WTC11 (cell line): ENCODE measurements around the gene TBC1D22B. TPM values are rescaled to one million over a fixed set of nuclear protein-coding genes. Genes with fewer than 3 reads are reported as not detected.
A peak's percentile ranks its signal among the peaks of the same experiment; 100 is the strongest.

Experiments used
- ATAC-seq: fragments of 200-7000 bp; cut with Tn5 transposase; 2 replicates; pipeline ENCODE4 v1.10.0; 2021; ENCODE audit warnings: mild to moderate bottlenecking, moderate library complexity
- CTCF ChIA-PET: fragments of 300-600 bp; sonication (Branson Sonifier 250); formaldehyde crosslinking; loops from one replicate; lab custom pipeline; 2021; ENCODE audit warnings: antibody characterized with exemption; lab: Charles Lee
- POLR2A ChIA-PET: fragments of 350-600 bp; sonication (Branson Sonifier 250); formaldehyde crosslinking; loops from one replicate; lab custom pipeline; 2021; ENCODE audit warnings: antibody characterized with exemption; lab: Charles Lee
- DNase-seq: peaks from one replicate; pipeline ENCODE4 v3.0.0; 2021; ENCODE audit warnings: low spot score
- H3K27ac Mint-ChIP-seq: 2 replicates; pipeline ENCODE4 v1.8.0; 2021; ENCODE audit warnings: mixed read lengths
- H3K27me3 Mint-ChIP-seq: 2 replicates; pipeline ENCODE4 v1.8.0; 2021; ENCODE audit warnings: low read depth, mild to moderate bottlenecking, moderate library complexity, mixed read lengths
- H3K36me3 Mint-ChIP-seq: 2 replicates; pipeline ENCODE4 v1.8.0; 2021; ENCODE audit warnings: mixed read lengths
- H3K4me1 Mint-ChIP-seq: 2 replicates; pipeline ENCODE4 v1.8.0; 2022; ENCODE audit warnings: mixed read lengths
- H3K4me3 Mint-ChIP-seq: 2 replicates; pipeline ENCODE4 v1.8.0; 2021; ENCODE audit warnings: mild to moderate bottlenecking, moderate library complexity, mixed read lengths
- H3K9me3 Mint-ChIP-seq: 2 replicates; pipeline ENCODE4 v1.8.0; 2021; ENCODE audit warnings: mixed read lengths
- ATF1 ChIP-seq: sonication (generic); formaldehyde crosslinking; IDR thresholded peaks from 2 replicates; pipeline ENCODE4 v1.8.1; 2023; ENCODE audit warnings: mild to moderate bottlenecking, moderate library complexity, missing genetic modification reagents
- CBFB ChIP-seq: sonication (generic); formaldehyde crosslinking; IDR thresholded peaks from 2 replicates; pipeline ENCODE4 v1.8.1; 2022; ENCODE audit warnings: mild to moderate bottlenecking, low read depth, missing genetic modification reagents
- EMX1 ChIP-seq: fragments of 250-450 bp; sonication (Bioruptor Pico); IDR thresholded peaks from 2 replicates; pipeline ENCODE4 v1.8.0; 2021; ENCODE audit warnings: mild to moderate bottlenecking
- HMGA2 ChIP-seq: fragments of 250-450 bp; sonication (Bioruptor Pico); IDR thresholded peaks from 2 replicates; pipeline ENCODE4 v1.4.0; 2021; ENCODE audit warnings: mild to moderate bottlenecking, moderate library complexity
- JAZF1 ChIP-seq: fragments of 250-450 bp; sonication (Bioruptor Pico); IDR thresholded peaks from 2 replicates; pipeline ENCODE4 v1.9.0; 2021; ENCODE audit warnings: moderate library complexity, mild to moderate bottlenecking, inconsistent platforms
- MYBL2 ChIP-seq: sonication (generic); formaldehyde crosslinking; IDR thresholded peaks from 2 replicates; pipeline ENCODE4 v1.8.1; 2023; ENCODE audit warnings: mild to moderate bottlenecking, moderate library complexity, missing genetic modification reagents
- OVOL2 ChIP-seq: fragments of 250-450 bp; sonication (Bioruptor Pico); IDR thresholded peaks from 2 replicates; pipeline ENCODE4 v1.9.0; 2021; ENCODE audit warnings: mild to moderate bottlenecking, borderline replicate concordance
- TEAD1 ChIP-seq: sonication (generic); formaldehyde crosslinking; IDR thresholded peaks from 2 replicates; pipeline ENCODE4 v1.8.0; 2022; ENCODE audit warnings: mild to moderate bottlenecking, missing genetic modification reagents
- ZBTB21 ChIP-seq: sonication (generic); formaldehyde crosslinking; IDR thresholded peaks from 2 replicates; pipeline ENCODE4 v1.8.1; 2023; ENCODE audit warnings: mild to moderate bottlenecking, missing genetic modification reagents, borderline replicate concordance
- ZNF121 ChIP-seq: sonication (generic); formaldehyde crosslinking; IDR thresholded peaks from 2 replicates; pipeline ENCODE4 v1.8.0; 2023; ENCODE audit warnings: missing genetic modification reagents
- ZNF232 ChIP-seq: sonication (generic); formaldehyde crosslinking; IDR thresholded peaks from 2 replicates; pipeline ENCODE4 v1.8.0; 2022; ENCODE audit warnings: mild to moderate bottlenecking, missing genetic modification reagents
- ZNF317 ChIP-seq: sonication (generic); formaldehyde crosslinking; IDR thresholded peaks from 2 replicates; pipeline ENCODE4 v1.8.1; 2023; ENCODE audit warnings: low read depth, mild to moderate bottlenecking, moderate library complexity, missing genetic modification reagents, borderline replicate concordance
- total RNA-seq: library from RNA; stranded (reverse); gene quantifications from 3 replicates; pipeline ENCODE4 v1.2.3, GENCODE V29; 2021
- TF ChIP-seq, protein P1 (sequence below): fragments of 250-450 bp; sonication (Bioruptor Pico); IDR thresholded peaks from 2 replicates; pipeline ENCODE4 v1.8.0; 2021; ENCODE audit warnings: mild to moderate bottlenecking
- TF ChIP-seq, protein P2 (sequence below): sonication (generic); formaldehyde crosslinking; IDR thresholded peaks from 2 replicates; pipeline ENCODE4 v1.8.1; 2023; ENCODE audit warnings: mild to moderate bottlenecking, moderate library complexity, missing genetic modification reagents
- TF ChIP-seq, protein P3 (sequence below): sonication (generic); formaldehyde crosslinking; IDR thresholded peaks from 2 replicates; pipeline ENCODE4 v1.8.1; 2023; ENCODE audit warnings: mild to moderate bottlenecking, missing genetic modification reagents
- TF ChIP-seq, protein P4 (sequence below): sonication (generic); formaldehyde crosslinking; IDR thresholded peaks from 2 replicates; pipeline ENCODE4 v1.8.0; 2022; ENCODE audit warnings: mild to moderate bottlenecking, missing genetic modification reagents
- TF ChIP-seq, protein P5 (sequence below): sonication (generic); formaldehyde crosslinking; IDR thresholded peaks from 2 replicates; pipeline ENCODE4 v1.8.0; 2022; ENCODE audit warnings: missing genetic modification reagents
- TF ChIP-seq, protein P6 (sequence below): sonication (generic); formaldehyde crosslinking; IDR thresholded peaks from 2 replicates; pipeline ENCODE4 v1.8.1; 2023; ENCODE audit warnings: mild to moderate bottlenecking, missing genetic modification reagents, borderline replicate concordance

TBC1D22B gene
- total RNA-seq, 1 experiment from 2014 or later, result 16.4 TPM

DNA sequence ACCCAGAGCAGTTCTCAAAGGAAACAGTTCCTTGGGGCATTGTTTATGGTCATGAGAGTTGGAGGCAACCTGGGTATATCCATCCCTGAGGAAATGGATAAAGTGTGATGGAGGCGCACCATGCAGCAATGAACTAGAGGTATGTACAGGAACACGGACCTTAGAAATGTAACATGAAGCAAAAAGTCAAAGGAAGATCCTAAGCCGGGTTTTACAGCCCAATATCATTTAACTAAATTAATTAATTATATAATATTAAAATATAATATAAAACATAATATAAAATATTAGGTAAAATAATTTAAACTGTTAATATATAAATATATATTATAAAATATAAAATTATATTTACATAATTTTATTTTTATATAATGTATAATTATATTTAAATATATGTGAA lies 52.1 kb downstream of the TBC1D22B start:
- H3K27ac Mint-ChIP-seq, result no peak overlapping the region
- DNase-seq (no peak), ATAC-seq (no peak)
- H3K4me3 Mint-ChIP-seq, result no peak overlapping the region
- CTCF ChIA-PET, result interaction anchor here (1.4 kb wide), 1 partner anchor 16 kb away, joined by 4 read pairs; no protein-coding TSS in a partner anchor
- TF ChIP-seq EMX1 (CRISPR knock-in tag) (no peak), HMGA2 (CRISPR knock-in tag) (peak; percentile 94; the same call in 1 of the 2 replicates), CBFB (no peak), ZBTB21 (CRISPR knock-in tag) (no peak), TEAD1 (no peak)
- TF ChIP-seq, protein P1, sequence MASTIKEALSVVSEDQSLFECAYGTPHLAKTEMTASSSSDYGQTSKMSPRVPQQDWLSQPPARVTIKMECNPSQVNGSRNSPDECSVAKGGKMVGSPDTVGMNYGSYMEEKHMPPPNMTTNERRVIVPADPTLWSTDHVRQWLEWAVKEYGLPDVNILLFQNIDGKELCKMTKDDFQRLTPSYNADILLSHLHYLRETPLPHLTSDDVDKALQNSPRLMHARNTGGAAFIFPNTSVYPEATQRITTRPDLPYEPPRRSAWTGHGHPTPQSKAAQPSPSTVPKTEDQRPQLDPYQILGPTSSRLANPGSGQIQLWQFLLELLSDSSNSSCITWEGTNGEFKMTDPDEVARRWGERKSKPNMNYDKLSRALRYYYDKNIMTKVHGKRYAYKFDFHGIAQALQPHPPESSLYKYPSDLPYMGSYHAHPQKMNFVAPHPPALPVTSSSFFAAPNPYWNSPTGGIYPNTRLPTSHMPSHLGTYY (CRISPR knock-in tag), result no peak
- TF ChIP-seq, protein P2, sequence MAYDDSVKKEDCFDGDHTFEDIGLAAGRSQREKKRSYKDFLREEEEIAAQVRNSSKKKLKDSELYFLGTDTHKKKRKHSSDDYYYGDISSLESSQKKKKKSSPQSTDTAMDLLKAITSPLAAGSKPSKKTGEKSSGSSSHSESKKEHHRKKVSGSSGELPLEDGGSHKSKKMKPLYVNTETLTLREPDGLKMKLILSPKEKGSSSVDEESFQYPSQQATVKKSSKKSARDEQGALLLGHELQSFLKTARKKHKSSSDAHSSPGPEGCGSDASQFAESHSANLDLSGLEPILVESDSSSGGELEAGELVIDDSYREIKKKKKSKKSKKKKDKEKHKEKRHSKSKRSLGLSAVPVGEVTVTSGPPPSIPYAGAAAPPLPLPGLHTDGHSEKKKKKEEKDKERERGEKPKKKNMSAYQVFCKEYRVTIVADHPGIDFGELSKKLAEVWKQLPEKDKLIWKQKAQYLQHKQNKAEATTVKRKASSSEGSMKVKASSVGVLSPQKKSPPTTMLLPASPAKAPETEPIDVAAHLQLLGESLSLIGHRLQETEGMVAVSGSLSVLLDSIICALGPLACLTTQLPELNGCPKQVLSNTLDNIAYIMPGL (CRISPR knock-in tag), result no peak
- TF ChIP-seq, protein P3, sequence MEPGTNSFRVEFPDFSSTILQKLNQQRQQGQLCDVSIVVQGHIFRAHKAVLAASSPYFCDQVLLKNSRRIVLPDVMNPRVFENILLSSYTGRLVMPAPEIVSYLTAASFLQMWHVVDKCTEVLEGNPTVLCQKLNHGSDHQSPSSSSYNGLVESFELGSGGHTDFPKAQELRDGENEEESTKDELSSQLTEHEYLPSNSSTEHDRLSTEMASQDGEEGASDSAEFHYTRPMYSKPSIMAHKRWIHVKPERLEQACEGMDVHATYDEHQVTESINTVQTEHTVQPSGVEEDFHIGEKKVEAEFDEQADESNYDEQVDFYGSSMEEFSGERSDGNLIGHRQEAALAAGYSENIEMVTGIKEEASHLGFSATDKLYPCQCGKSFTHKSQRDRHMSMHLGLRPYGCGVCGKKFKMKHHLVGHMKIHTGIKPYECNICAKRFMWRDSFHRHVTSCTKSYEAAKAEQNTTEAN (CRISPR knock-in tag), result no peak
- POLR2A ChIA-PET, result no interaction called here
- no peaks in the 10 kb centered on the region for H3K27me3 Mint-ChIP-seq
- H3K9me3 Mint-ChIP-seq, result no peaks in the 10 kb centered on the region
- no peaks in the 10 kb centered on the region for H3K4me1 Mint-ChIP-seq
- peaks cover 17% of the 10 kb centered on the region for H3K36me3 Mint-ChIP-seq

DNA sequence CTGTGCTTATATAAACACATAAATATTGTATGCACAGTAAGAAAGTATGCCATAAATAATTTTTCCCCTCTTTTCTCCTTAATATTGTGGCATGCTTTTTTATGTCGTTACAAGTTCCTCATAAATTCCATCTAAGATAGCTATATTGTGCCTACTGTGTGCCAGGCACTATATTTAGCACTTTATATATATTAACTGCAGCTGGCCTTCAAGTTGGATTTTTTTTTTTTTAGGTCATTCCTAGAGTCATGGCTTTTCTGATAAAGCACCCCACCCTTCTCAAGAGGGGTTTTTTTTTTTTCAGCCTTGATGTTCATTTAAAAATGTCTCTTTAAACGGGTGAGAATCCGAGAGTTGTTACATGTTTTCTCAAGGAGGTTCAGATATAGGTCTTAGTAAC lies 53.4 kb downstream of the TBC1D22B start:
- TF ChIP-seq ZNF121 (CRISPR knock-in tag) (no peak), ZNF232 (no peak), ZNF317 (no peak), ATF1 (CRISPR knock-in tag) (no peak), JAZF1 (CRISPR knock-in tag) (no peak), OVOL2 (CRISPR knock-in tag) (no peak), MYBL2 (CRISPR knock-in tag) (no peak)
- TF ChIP-seq, protein P4, sequence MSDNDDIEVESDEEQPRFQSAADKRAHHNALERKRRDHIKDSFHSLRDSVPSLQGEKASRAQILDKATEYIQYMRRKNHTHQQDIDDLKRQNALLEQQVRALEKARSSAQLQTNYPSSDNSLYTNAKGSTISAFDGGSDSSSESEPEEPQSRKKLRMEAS (CRISPR knock-in tag), result no peak
- TF ChIP-seq, protein P5, sequence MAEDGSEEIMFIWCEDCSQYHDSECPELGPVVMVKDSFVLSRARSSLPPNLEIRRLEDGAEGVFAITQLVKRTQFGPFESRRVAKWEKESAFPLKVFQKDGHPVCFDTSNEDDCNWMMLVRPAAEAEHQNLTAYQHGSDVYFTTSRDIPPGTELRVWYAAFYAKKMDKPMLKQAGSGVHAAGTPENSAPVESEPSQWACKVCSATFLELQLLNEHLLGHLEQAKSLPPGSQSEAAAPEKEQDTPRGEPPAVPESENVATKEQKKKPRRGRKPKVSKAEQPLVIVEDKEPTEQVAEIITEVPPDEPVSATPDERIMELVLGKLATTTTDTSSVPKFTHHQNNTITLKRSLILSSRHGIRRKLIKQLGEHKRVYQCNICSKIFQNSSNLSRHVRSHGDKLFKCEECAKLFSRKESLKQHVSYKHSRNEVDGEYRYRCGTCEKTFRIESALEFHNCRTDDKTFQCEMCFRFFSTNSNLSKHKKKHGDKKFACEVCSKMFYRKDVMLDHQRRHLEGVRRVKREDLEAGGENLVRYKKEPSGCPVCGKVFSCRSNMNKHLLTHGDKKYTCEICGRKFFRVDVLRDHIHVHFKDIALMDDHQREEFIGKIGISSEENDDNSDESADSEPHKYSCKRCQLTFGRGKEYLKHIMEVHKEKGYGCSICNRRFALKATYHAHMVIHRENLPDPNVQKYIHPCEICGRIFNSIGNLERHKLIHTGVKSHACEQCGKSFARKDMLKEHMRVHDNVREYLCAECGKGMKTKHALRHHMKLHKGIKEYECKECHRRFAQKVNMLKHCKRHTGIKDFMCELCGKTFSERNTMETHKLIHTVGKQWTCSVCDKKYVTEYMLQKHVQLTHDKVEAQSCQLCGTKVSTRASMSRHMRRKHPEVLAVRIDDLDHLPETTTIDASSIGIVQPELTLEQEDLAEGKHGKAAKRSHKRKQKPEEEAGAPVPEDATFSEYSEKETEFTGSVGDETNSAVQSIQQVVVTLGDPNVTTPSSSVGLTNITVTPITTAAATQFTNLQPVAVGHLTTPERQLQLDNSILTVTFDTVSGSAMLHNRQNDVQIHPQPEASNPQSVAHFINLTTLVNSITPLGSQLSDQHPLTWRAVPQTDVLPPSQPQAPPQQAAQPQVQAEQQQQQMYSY, result no peak
- TF ChIP-seq, protein P6, sequence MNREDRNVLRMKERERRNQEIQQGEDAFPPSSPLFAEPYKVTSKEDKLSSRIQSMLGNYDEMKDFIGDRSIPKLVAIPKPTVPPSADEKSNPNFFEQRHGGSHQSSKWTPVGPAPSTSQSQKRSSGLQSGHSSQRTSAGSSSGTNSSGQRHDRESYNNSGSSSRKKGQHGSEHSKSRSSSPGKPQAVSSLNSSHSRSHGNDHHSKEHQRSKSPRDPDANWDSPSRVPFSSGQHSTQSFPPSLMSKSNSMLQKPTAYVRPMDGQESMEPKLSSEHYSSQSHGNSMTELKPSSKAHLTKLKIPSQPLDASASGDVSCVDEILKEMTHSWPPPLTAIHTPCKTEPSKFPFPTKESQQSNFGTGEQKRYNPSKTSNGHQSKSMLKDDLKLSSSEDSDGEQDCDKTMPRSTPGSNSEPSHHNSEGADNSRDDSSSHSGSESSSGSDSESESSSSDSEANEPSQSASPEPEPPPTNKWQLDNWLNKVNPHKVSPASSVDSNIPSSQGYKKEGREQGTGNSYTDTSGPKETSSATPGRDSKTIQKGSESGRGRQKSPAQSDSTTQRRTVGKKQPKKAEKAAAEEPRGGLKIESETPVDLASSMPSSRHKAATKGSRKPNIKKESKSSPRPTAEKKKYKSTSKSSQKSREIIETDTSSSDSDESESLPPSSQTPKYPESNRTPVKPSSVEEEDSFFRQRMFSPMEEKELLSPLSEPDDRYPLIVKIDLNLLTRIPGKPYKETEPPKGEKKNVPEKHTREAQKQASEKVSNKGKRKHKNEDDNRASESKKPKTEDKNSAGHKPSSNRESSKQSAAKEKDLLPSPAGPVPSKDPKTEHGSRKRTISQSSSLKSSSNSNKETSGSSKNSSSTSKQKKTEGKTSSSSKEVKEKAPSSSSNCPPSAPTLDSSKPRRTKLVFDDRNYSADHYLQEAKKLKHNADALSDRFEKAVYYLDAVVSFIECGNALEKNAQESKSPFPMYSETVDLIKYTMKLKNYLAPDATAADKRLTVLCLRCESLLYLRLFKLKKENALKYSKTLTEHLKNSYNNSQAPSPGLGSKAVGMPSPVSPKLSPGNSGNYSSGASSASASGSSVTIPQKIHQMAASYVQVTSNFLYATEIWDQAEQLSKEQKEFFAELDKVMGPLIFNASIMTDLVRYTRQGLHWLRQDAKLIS (CRISPR knock-in tag), result no peak
- TF ChIP-seq, protein P2 (CRISPR knock-in tag), result no peak
- Mint-ChIP-seq H3K4me3 (no peak overlapping the region), H3K27ac (no peak overlapping the region), H3K4me1 (no peaks in the 10 kb centered on the region), H3K27me3 (no peaks in the 10 kb centered on the region), H3K9me3 (no peaks in the 10 kb centered on the region), H3K36me3 (peaks cover 18% of the 10 kb centered on the region)
- POLR2A ChIA-PET, result no interaction called here
- DNase-seq, result no peak
- ATAC-seq, result no peak
- CTCF ChIA-PET, result interaction anchor here (0.6 to 1.2 kb wide), 2 partner anchors 11 to 15 kb away, joined by 4 to 5 read pairs; no protein-coding TSS in a partner anchor
